H1 (cell line): Measurements from ENCODE around the gene FLT4. TPM values are rescaled to one million over a fixed set of nuclear protein-coding genes. Genes with fewer than 3 reads are reported as not detected.

Source experiments
- CHD1 ChIP-seq: IDR thresholded peaks from 2 replicates; pipeline ENCODE4 v1.6.1; 2012; ENCODE audit warnings: low read depth, low read length, improper control_type of control experiment
- RXRA ChIP-seq: IDR thresholded peaks from 2 replicates; pipeline ENCODE4 v1.6.1; 2011; ENCODE audit warnings: low read depth, mild to moderate bottlenecking, low read length, moderate library complexity; ENCODE audit not compliant: insufficient read depth
- SIX5 ChIP-seq: IDR thresholded peaks from 2 replicates; pipeline ENCODE4 v1.6.1; 2011; ENCODE audit warnings: mild to moderate bottlenecking, low read depth, low read length
- TBP ChIP-seq: IDR thresholded peaks from 2 replicates; pipeline ENCODE4 v1.6.1; 2011; ENCODE audit warnings: low read depth, low read length, improper control_type of control experiment
- YY1 ChIP-seq: IDR thresholded peaks from 2 replicates; pipeline ENCODE4 v1.6.1; 2011; ENCODE audit warnings: low read depth, mild to moderate bottlenecking, low read length
- polyA plus RNA-seq, 7 experiments: library from polyadenylated mRNA; depleted of rRNA in 3 of 7; stranded (reverse) in 5 of 7; unstranded in 2 of 7; fragments of >200 nt in 5 of 7; fragments of 200-250 nt in 2 of 7; gene quantifications; 1 replicate in 5 of 7; 2 replicates in 1 of 7; 4 replicates in 1 of 7; pipeline versions ENCODE4 v1.2.1 to v1.2.3, GENCODE V29; 2011 to 2013; ENCODE audit warnings: missing spikeins in 2 of 7, mixed read lengths in 2 of 7
- total RNA-seq: library from RNA; stranded (reverse); fragmentation: NEBNext Ultra II Directional; extraction: Animal tissue kit (Norgen Biotek cat#: 25700); gene quantifications from 2 replicates; pipeline ENCODE4 v1.2.1, GENCODE V29; 2021

Gene FLT4
- total and polyA plus RNA-seq, 2 of the 8 experiments (the other 6 are each of a cell fraction or from before 2014, with no cell fraction given) = 6.5 to 7.7 TPM

GRCh38 chr5:180647941-180648500, 1.4 kb downstream of the FLT4 start (continued):
- TF ChIP-seq RXRA (no peak), TBP (no peak), CHD1 (no peak), SIX5 (no peak), YY1 (no peak)
